HG03060 (cell line): ENCODE measurements around the gene ITSN2.
"Not testable (repeated sequence)": the region's sequence is repeated elsewhere in the genome, so short reads cannot be mapped to it uniquely, and the experiment has no call there.

Source experiments
- ATAC-seq: cut with Tn5 transposase; IDR thresholded peaks from one replicate; pipeline ENCODE4 v1.9.1; 2021; ENCODE audit warnings: low read depth, moderate number of reproducible peaks; ENCODE audit not compliant: unreplicated experiment

The ITSN2 gene

GRCh38 chr2:24360050-24360962 lies at the start of gene ITSN2:
TSS of gene ITSN2 (minus strand) at chr2:24360536. CDS start at chr2:24328082, 32,454 bp downstream.
- ATAC-seq: peak; percentile 60

DNA sequence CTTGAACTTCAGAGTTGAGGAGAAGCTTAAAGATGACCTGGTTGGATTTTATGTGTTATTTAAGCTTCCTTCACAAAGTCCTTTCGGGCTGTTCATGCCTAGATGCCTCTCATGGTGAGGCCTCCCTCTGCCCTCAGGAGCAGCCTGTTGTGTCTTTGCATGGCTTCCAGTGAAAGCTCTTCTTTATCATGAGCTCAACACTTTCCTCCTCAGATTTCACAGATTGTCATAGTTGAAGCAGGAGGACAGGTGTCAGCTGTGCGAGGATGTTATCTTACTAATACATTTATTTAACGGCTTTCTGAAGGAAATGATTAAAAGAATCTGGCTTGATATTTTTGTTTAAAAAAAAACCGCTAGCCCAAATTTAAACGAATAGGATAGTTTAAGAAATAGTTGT lies 48.8 kb upstream of the ITSN2 start:
- ATAC-seq: no peak

GRCh38 chr2:24408704-24409103 lies 48.4 kb upstream of the ITSN2 start:
- ATAC-seq: not testable (repeated sequence)

DNA sequence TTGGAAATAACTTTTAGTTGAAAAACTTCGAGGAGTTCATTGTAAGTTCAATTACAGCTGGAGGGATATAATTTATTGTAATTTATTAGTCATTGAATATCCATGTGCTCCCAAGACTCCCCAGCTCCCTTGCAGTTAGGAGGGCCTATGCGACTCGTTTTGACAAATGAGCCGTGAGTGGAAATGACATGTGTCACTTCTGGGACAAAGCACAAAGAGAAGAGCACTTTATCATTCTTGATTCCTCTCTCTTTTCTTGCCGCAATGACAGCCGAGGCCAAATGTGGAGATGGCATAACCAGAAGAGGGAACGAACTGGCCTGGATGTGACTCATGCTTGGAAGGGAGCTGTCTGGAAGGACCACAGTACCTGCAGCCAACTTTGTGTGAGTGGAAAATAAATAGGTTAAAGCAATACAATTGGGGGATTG lies 44.2 kb upstream of the ITSN2 start:
- no peak for ATAC-seq

DNA sequence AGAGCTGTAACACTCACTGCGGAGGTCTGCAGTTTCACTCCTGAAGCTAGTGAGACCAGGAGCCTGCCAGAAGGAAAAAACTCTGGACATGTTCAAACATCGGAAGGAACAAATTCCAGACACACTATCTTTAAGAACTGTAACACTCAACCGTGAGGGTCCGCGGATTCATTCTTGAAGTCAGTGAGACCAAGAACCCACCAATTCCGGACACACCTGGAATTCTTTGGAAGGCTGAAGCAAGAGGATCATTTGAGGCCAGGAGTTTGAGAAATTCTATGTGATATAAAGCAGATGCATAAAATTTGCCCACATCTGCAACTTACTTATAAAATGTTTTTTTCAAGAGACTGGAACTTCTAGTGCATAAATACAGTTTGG lies 43.5 kb upstream of the ITSN2 start:
- ATAC-seq: no peak

GRCh38 chr2:24403168-24403831 lies 43.0 kb upstream of the ITSN2 start:
- ATAC-seq: no peak

DNA sequence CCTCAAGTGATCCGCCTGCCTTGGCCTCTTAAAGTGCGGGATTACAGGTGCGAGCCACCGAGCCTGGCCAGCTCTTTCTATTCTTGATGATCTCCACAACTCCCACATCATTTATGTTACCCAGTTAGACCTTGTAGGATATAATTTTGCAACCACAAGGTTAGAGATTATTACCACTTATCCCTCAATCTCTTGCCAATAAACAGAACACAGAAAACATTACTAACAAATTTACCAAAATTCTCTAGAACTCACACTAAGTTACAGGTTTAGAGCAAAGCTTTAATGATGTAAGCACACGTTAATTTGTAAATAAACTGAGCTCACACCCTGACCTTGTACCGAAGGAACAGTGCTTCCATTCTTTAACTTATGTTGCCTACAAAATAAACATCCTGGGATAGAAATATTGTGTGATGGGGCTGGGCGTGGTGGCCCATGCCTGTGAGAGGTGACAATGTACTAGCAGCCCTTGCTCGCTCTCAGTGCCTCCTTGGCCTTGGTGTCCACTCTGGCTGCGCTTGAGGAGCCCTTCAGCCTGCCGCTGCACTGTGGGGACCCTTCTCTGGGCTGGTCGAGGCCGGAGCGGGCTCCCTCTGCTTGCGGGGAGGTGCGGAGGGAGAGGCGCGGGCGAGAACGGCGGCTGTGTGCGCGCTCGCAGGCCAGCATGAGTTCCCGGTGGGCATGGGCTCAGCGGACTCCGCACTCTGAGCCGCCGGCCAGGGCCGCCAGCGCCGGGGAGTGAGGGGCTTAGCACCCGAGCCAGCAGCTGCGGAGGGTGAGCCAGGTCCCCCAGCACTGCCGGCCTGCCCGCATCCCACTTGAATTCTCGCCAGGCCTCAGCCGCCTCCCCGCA lies 42.1 kb upstream of the ITSN2 start:
- ATAC-seq: no peak

DNA sequence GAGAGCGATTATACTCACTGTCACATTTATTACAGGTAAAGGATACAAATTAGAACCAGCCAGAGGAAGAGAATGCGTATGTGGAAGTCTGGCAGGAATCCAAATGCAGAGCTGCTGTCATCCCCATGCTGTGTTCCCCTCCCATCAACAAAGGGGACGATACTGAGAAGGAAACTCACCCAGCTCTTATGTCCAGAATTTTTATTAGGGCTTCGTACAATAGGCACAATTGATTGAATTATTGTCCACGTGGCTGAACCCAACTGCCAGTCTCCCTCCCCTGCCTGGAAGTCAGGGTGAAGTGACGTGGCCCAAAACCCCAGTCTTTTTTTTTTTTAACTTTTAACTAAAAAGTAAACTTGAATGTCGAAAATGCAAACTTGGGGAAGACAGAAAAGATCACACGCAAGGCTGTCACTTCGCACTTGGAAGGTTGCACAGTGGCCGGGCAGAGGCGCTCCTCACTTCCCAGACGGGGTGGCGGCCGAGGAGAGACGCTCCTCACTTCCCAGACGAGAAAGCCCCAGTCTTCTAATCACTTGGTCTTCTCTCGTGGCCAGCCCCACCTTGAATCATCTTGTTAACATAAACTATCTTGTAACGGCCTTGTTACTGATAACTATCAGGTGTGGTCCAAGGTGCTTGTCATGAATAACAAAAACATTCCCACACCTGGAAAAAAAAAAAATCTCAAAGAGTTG lies 40.0 kb upstream of the ITSN2 start:
- ATAC-seq: no peak

GRCh38 chr2:24399434-24400206 lies 39.3 kb upstream of the ITSN2 start:
- no peak for ATAC-seq

GRCh38 chr2:24394998-24395397 lies 34.7 kb upstream of the ITSN2 start:
- no peak for ATAC-seq

DNA sequence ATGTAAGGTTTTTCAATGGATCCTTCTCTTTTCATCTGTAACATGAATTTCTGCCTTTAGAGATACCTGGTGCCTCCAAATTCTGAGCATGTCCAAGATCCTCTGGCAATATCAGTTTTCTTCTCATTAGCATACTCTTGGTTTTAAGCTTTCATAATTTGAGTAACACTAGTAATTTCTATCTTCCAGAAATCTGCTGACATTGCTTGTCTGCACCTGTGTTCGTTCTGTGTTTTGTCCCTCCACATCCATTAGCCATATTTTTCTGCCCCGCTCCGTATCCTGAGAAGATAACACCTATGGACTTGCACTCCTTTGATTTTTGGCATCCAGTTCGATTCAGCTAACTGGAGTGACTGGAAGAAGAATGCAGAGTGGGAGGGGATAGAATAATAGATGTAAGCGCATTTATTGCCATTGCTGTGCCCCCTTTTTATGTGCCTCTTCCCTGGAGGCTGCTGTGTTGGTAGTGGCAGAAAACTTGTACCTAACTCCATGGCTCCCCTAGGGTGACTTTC lies 32.3 kb upstream of the ITSN2 start:
- no peak for ATAC-seq

DNA sequence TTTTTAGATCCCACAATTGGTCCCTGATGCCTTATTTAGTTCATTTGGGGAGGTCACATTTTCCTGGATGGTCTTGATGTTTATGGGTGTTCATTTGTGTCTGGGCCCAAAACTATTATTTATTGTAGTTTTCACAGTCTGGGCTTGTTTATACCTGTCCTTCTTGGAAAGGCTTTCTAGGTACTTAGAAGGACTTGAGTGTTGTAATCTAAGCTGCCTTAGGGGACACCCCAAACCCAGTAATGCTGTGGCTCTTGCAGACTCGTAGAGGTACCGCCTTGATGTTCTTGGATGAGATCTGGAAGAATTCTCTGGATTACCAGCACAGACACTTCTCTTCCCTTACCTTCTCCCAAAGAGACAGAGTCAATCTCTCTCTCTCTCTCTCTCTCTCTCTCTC lies 25.0 kb upstream of the ITSN2 start:
- ATAC-seq: no peak

GRCh38 chr2:24382363-24383073 lies 22.2 kb upstream of the ITSN2 start:
- ATAC-seq: no peak

DNA sequence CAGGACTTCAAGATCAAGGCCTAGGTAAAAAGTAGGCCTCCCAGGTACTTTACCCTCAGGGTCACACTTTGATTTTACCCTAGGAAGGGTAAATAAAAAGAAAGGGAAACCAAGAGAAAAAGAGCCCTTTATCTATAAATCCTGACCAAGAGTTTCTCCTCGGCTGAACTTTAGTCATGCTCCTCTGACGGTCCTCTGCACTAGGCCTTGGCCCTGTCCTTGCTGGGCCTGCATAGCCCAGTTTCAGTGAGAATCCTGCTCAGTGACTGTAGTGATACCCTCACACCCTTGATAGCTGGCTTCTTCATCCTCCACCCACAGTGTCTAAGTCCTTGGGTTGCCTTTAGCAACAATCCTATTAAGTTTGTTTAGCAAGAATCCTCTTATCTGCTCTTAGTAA lies 20.5 kb upstream of the ITSN2 start:
- no peak for ATAC-seq

DNA sequence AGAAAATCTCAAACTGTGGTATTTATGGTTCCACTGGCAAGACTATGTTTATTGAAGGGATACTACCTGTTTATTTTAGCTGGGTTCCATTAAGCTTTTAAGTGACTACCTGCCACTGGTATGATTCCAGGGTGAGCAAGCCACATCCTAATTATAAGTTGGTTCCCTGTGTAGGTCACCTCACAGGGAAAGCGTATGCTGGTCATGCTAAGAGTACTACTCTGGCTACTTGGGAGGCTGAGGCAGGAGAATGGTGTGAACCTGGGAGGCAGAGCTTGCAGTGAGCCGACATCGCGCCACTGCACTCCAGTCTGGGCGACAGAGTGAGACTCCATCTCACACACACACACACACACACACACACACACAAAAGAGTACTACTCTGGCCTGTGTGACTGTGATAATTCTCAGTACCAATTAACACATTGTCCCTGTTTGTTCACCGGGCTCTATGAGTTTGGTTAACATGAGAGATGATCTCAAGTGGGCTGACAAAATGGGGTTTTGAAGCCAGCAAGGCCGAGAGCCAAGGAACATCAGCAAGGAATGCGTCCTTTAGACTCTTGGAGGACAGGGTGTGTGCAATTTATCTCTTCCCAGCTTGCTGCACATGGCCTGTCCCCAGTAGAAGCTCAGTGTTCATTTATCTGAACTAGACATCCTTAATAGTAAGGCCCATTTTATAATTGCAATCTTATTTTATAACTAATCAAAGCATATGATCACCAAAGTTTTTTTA lies 15.2 kb upstream of the ITSN2 start:
- no peak for ATAC-seq

DNA sequence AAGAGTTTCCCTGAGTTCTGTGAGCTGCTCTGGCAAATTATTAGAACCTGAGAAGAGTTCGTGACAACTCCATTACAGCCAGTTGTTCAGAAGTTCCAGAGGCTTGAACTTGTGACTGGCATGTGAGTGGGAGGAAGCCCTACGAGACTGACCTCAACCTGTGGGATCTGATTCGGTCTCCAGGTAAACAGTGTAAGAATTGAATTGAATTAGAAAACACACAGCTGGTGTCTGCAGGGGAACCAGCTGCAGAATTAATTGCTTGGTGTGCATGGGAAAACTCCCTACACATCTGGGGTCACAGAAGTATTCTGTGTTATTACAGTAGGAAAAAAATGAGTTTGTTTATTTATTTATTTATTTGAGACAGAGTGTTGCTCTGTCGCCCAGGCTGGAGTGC lies 14.0 kb upstream of the ITSN2 start:
- ATAC-seq: no peak

- ATAC-seq: no peak
These were observed 11.7 kb upstream of the ITSN2 start for GRCh38 chr2:24372033-24372432.

DNA sequence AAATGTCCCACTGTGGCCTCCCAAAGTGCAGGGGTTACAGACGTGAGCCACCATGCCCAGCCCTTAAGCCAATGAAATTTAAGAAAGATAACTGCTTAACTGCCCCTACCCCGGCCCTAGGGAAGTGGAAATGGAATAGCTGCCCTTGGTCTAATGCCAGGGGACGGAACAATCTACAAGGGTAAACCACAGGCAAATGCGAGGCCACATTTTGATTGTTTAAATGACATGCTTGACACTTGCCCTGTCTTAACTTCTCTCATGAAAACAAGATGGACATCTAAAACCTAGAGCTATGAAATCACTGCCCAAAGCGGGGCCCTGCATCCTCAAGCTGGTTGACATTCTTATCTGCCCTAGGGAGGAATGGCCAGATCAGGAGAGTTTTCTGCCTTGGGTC lies 5.5 kb upstream of the ITSN2 start:
- no peak for ATAC-seq
